Liver (tissue), 3 donors: ENCODE measurements around the gene PTPRC.

Source experiments
- ATF3 ChIP-seq: IDR thresholded peaks from 2 replicates; pipeline ENCODE4 v1.6.1; 2016; ENCODE audit warnings: antibody characterized with exemption
- CTCF ChIP-seq: fragments of 150-350 bp; IDR thresholded peaks from 2 replicates; pipeline ENCODE4 v1.5.1; 2017; ENCODE audit warnings: improper control_type of control experiment, low read depth, low read length; ENCODE audit not compliant: missing input control
- EGR1 ChIP-seq, 2 donors: IDR thresholded peaks; 2 replicates each; pipeline ENCODE4 v1.6.1; 2016 to 2018; ENCODE audit warnings: antibody characterized with exemption in 2 of 2, low read depth in 2 of 2
- FOXA1 ChIP-seq: IDR thresholded peaks from 2 replicates; pipeline ENCODE4 v1.6.1; 2016; ENCODE audit warnings: antibody characterized with exemption
- GABPA ChIP-seq, 2 donors: IDR thresholded peaks in 1 of 2; conservative IDR thresholded peaks in 1 of 2; 2 replicates each; pipeline ENCODE4 v1.6.1; 2016; ENCODE audit warnings: antibody characterized with exemption in 2 of 2, mild to moderate bottlenecking in 1 of 2, moderate library complexity in 1 of 2
- HNF4G ChIP-seq: IDR thresholded peaks from 2 replicates; pipeline ENCODE4 v1.6.1; 2016; ENCODE audit warnings: antibody characterized with exemption
- RAD21 ChIP-seq, 2 donors: IDR thresholded peaks; 2 replicates each; pipeline ENCODE4 v1.6.1; 2016; ENCODE audit warnings: antibody characterized with exemption in 2 of 2, mild to moderate bottlenecking in 2 of 2
- REST ChIP-seq: IDR thresholded peaks from 2 replicates; pipeline ENCODE4 v1.6.1; 2016; ENCODE audit warnings: antibody characterized with exemption, mild to moderate bottlenecking
- YY1 ChIP-seq: IDR thresholded peaks from 2 replicates; pipeline ENCODE4 v1.6.1; 2016; ENCODE audit warnings: antibody characterized with exemption, mild to moderate bottlenecking
- TF ChIP-seq, protein P1 (sequence below): IDR thresholded peaks from 2 replicates; pipeline ENCODE4 v1.6.1; 2016; ENCODE audit warnings: antibody characterized with exemption
- donor health status: healthy.
- donor health status: healthy.

GRCh38 chr1:198700016-198700392, 61.2 kb downstream of the PTPRC start:
- TF ChIP-seq CTCF (no peak), RAD21 (IDR thresholded peaks at IDR 0.05) (no peak), HNF4G (no peak), EGR1 (IDR thresholded peaks at IDR 0.05; ENCODE audit: low read depth in 2 of 2) (no peak), ATF3 (no peak), GABPA (IDR thresholded peaks at IDR 0.05 in 1 of 2, conservative IDR thresholded peaks at IDR 0.05 in 1 of 2) (no peak), FOXA1 (no peak), YY1 (no peak), REST (no peak)
- TF ChIP-seq, protein P1, sequence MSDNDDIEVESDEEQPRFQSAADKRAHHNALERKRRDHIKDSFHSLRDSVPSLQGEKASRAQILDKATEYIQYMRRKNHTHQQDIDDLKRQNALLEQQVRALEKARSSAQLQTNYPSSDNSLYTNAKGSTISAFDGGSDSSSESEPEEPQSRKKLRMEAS: no peak
